ENCODE measurements around the gene IGSF3.
A peak's percentile ranks its signal among the peaks of the same experiment; 100 is the strongest.
"Not testable (repeated sequence)": the region's sequence is repeated elsewhere in the genome, so short reads cannot be mapped to it uniquely, and the experiment has no call there.

The IGSF3 gene

DNA sequence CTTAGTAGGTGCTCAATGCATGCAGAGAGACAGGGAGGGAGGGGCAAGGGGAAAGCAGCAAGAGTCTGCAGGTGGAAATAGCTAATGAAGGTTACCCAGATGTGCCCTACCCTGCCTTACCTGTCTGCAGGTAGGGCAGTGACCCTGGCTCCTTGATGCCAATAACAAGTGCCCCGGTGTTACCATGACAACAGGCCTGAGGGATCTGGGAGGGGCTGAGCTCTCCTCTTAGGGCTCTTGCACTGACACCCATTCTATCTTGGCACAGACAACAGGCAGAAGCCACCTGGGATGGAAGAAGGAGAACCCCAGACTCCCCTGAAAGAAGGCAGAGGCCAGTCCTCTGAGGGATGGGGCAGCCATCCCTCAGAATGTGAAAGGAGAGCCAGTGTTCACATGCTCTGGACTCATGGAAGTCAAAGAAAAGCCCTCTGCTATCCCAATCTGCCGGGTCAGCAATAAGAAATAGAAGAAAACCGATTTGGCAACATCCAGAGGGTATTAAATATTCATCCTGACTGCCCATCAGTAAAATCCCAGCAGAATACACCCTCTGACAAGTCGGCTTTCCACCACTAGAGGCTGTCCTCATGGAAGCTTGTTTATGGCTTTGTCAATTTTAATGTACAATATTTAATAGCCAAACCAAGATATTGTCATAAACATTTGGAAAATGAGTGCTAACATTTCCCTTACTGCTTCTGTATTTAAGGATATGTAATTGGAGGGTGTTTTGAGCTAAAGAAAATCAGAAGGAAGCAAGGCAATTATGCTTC is 72.3 kb downstream of the IGSF3 start:
- DNase-seq: not testable (repeated sequence)

GRCh38 chr1:116593977-116594376 is 73.6 kb downstream of the IGSF3 start:
- DNase-seq: not testable (repeated sequence)

GRCh38 chr1:116593401-116593800 is 74.1 kb downstream of the IGSF3 start:
- not testable (repeated sequence) for DNase-seq

- DNase-seq: not testable (repeated sequence)
Observed at GRCh38 chr1:116591951-116592605, 75.5 kb downstream of the IGSF3 start.

- not testable (repeated sequence) for DNase-seq
Observed at GRCh38 chr1:116591006-116591950, 76.3 kb downstream of the IGSF3 start.

- not testable (repeated sequence) for DNase-seq
Observed at GRCh38 chr1:116590359-116591005, 77.1 kb downstream of the IGSF3 start.

- not testable (repeated sequence) for DNase-seq
Observed at GRCh38 chr1:116589101-116589735, 78.3 kb downstream of the IGSF3 start.

DNA sequence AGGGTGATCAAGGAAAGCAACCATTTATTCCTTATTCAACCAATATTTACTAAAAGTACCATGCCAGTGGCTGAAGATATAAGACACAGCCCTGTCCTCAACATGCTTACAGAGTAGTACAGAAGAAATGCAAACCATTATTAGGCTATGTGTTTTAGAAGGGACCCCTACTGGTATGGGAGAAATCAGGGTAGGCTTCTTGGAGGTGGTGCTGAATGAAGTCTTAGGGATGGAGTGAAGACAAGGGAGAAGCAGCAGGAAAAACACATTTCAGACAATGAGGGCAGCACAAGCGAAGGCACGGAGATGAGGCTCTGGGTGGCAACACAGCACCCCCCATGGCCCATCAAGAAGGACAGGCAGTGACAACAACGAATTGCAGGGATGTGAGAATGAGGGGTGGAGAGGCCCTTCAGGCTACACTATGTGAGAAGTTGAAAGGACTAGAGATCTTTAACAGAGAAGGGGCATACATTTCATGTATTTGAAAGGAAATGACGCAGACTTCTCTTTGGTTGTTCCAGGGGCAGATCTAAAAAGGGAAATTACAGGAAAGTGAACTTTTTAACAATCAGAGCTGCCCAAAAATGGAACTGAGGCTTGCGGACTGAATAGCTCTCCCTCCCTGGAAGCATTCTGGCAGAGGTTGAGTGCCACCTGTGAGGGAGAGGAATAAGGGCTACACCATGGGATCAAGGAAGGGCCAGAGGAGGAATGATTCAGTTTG is 79.9 kb downstream of the IGSF3 start:
- no peak for DNase-seq

DNA sequence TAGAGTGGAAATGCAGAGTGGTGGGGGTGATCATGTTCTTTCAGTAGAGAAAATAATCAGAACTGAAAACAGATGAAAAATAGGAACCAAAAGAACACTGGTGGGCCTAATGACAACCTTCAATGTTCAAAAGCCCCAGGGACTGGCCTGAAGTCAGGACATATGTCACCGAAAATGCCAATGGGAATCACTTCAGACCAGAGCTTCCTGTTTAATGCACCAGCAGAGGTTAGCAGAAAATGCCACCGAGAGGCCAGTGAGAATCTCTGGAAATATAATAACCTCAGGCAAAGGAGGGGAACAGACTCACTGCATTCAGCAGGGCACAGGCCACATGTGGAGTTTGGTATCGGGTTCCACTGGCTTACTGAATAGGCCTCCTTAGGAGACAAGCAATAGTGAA is 80.8 kb downstream of the IGSF3 start:
- no peak for DNase-seq

GRCh38 chr1:116585886-116586285 is 81.6 kb downstream of the IGSF3 start:
- DNase-seq: no peak

- no peak for DNase-seq
Observed at GRCh38 chr1:116581323-116581885, 86.1 kb downstream of the IGSF3 start.

DNA sequence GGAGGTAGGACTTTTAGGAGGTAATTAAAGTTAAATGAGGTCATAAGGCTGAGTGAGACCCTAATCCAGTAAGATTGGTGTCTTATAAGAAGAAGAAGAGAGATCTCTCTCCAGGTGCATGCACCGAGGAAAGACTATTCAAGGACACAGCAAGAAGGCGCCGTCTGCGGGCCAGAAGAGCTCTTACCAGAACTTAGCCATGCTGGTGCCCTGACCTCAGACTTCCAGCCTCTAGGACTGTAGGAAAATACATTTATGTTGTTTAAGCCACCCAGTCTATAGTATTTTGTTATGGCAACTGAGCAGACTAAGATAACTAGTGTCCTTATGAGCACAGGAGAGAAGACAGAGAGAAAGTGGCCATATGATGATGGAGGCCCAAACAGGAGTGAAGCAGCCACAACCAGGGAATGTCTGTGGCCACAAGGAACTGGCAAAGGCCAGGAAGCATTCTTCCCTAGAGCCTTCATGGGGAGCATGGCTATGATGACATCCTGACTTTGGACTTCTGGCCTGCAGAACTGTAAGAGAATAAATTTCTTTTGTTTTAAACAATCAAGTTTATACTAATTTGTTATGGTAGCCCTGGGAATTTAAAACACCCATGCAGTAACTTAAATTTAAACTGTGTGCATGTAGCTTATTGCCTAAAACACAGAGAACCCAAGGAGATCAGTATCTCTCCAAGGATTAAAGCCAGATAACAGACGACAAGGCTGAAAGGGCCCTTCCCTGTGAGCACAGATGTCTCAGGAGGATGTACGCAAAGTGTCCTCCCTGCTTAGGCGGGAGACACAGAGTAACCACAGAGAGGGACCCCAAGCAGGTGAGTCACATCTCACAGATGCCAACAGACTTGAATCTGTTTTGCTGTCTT is 86.8 kb downstream of the IGSF3 start:
- DNase-seq: no peak

GRCh38 chr1:116579259-116579875 is 88.2 kb downstream of the IGSF3 start:
- no peak for DNase-seq

DNA sequence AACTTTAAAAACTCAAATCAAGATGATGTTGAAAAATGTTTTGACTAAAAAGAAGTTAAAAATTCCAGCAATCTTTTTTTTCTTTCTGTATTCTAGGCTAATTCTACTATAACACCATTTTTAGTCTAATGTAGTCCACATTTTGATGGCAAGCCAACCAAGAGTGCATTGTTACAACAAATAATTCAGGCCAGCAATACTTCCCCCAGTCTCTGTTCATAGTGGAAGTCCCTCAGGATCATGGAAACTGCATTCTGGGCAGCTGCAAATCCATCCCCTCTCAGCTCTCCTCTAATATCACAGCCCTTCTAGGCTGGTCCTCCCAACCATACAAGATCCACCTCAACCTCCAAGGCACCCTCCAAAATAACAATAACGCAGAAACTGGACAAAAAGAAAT is 89.0 kb downstream of the IGSF3 start:
- no peak for DNase-seq

- DNase-seq: no peak
Observed at GRCh38 chr1:116577759-116578314, 89.7 kb downstream of the IGSF3 start.

DNA sequence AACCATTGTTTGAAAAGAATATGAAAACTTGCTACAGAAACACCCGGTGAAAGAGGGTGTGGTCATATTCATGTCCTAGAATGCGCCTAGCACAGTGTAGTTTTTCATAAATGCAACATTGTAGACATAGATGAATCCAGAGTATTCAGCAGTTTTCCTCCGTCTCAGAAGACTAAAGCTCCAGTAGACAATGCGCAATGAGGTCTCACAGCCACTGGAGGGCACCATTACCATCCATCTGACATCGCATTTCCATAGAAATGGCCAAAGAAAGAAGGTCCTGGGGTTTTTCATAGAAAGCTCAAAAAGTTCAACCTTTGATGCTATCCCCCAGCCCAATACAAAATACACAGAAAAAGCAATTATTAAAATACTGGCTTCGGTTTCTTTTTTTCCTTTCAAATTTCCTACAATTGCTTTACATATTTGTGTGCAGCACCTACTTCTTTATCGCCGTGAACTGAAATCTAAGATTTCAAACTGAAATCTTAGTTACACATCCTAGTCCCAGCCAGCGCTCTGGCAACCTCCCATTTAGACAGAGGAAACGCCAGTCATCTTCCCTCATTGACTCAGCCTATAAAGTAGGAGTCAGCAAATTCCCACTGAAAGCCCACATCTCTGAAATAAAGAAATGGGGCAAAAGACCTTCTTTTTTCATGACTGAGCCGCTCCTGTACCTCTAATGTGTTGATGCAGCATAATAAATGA is 92.8 kb downstream of the IGSF3 start:
- peak; percentile 6 to 29 (median 6) for DNase-seq

GRCh38 chr1:116573431-116574095 is 94.0 kb downstream of the IGSF3 start:
- no peak for DNase-seq

All from activated CD4-positive, CD25-positive, alpha-beta regulatory T cell (primary cell).